D341Med (cell line): ENCODE results near the gene DCLK3.

ENCODE experiments used
- DNase-seq: peaks from one replicate; pipeline ENCODE4 v3.0.0; 2012; ENCODE audit warnings: low spot score

DCLK3 gene

GRCh38 chr3:36769926-36770325 lies 5.6 kb upstream of the DCLK3 start:
- no peak for DNase-seq

- DNase-seq = no peak
These were observed 751 bp upstream of the DCLK3 start for GRCh38 chr3:36765104-36765503.

GRCh38 chr3:36764704-36765038 lies 318 bp upstream of the DCLK3 start:
- no peak for DNase-seq

GRCh38 chr3:36762918-36763849 lies 1.2 kb downstream of the DCLK3 start:
- no peak for DNase-seq

GRCh38 chr3:36761779-36762178 lies 2.6 kb downstream of the DCLK3 start:
- DNase-seq = no peak

GRCh38 chr3:36756269-36756668 lies 8.1 kb downstream of the DCLK3 start:
- no peak for DNase-seq

GRCh38 chr3:36751326-36751725 lies 13.0 kb downstream of the DCLK3 start:
- DNase-seq = no peak

- DNase-seq = no peak
These were observed 13.6 kb downstream of the DCLK3 start for GRCh38 chr3:36750737-36751136.

- DNase-seq = no peak
These were observed 19.6 kb downstream of the DCLK3 start for GRCh38 chr3:36744763-36745162.

GRCh38 chr3:36743826-36744225 lies 20.5 kb downstream of the DCLK3 start:
- no peak for DNase-seq

- DNase-seq = no peak
These were observed 23.1 kb downstream of the DCLK3 start for GRCh38 chr3:36741285-36741684.

GRCh38 chr3:36740787-36741186 lies 23.6 kb downstream of the DCLK3 start:
- DNase-seq = no peak

GRCh38 chr3:36738702-36739101 lies 25.7 kb downstream of the DCLK3 start:
- DNase-seq = no peak

GRCh38 chr3:36736301-36736700 lies 28.1 kb downstream of the DCLK3 start:
- DNase-seq = no peak

- no peak for DNase-seq
These were observed 29.6 kb downstream of the DCLK3 start for GRCh38 chr3:36734742-36735141.

- DNase-seq = no peak
These were observed 30.6 kb downstream of the DCLK3 start for GRCh38 chr3:36733723-36734122.

GRCh38 chr3:36733162-36733696 lies 31.1 kb downstream of the DCLK3 start:
- DNase-seq = no peak

GRCh38 chr3:36730966-36731365 lies 33.4 kb downstream of the DCLK3 start:
- DNase-seq = no peak

GRCh38 chr3:36729204-36730056 lies 34.9 kb downstream of the DCLK3 start:
- peak; percentile 54 for DNase-seq

- no peak for DNase-seq
These were observed 49.8 kb downstream of the DCLK3 start for GRCh38 chr3:36714343-36715086.

GRCh38 chr3:36713904-36714303 lies 50.4 kb downstream of the DCLK3 start:
- DNase-seq = no peak

GRCh38 chr3:36710606-36711005 lies 53.7 kb downstream of the DCLK3 start:
- DNase-seq = no peak
